Omental fat pad (tissue), 4 donors: Measurements from ENCODE around the gene HDX. TPM values are rescaled to one million over a fixed set of nuclear protein-coding genes. Genes with fewer than 3 reads are reported as not detected.
"Not testable (repeated sequence)": the region's sequence is repeated elsewhere in the genome, so short reads cannot be mapped to it uniquely, and the experiment has no call there.

Experiments
- ATAC-seq: fragments of 150-250 bp; one replicate; pipeline ENCODE4 v1.9.1; 2016; ENCODE audit warnings: mild to moderate bottlenecking, moderate library complexity; ENCODE audit not compliant: low FRiP score
- DNase-seq: peaks from one replicate; pipeline ENCODE4 v3.0.0-alpha.2; 2019; ENCODE audit warnings: low spot score
- CTCF ChIP-seq, 3 donors: fragments of 450-650 bp; IDR thresholded peaks; one replicate each; pipeline ENCODE4 v1.5.1; 2016 to 2017; ENCODE audit warnings: antibody characterized with exemption in 3 of 3, mild to moderate bottlenecking in 3 of 3, moderate library complexity in 2 of 3
- total RNA-seq, 4 donors: library from RNA; depleted of rRNA; stranded (reverse); fragments of >200 nt; gene quantifications; one replicate each; pipeline ENCODE4 v1.1.0, GENCODE V29; 2016

HDX gene
- 10 to 100 TPM in 2 of 4 donors, 1 to 10 TPM in 2; 5.3 to 13.2 (median 9.2) TPM for total RNA-seq

- no peak for TF ChIP-seq CTCF (IDR thresholded peaks at IDR 0.05)
Measured at GRCh38 chrX:84501798-84502628, at the start of gene HDX. TSS of gene HDX (minus strand) at chrX:84502453. CDS start at chrX:84475397, 27,056 bp downstream.

GRCh38 chrX:84541315-84541714 is 39.1 kb upstream of the HDX start:
- DNase-seq, ATAC-seq: not testable (repeated sequence)

More at GRCh38 chrX:84501798-84502628, at the start of gene HDX:
- ATAC-seq (peak; percentile 94), DNase-seq (peak; percentile 60)

GRCh38 chrX:84537627-84538026 is 35.4 kb upstream of the HDX start:
- not testable (repeated sequence) for ATAC-seq

GRCh38 chrX:84488426-84488825 is 13.8 kb downstream of the HDX start:
- ATAC-seq (no peak), DNase-seq (no peak)

More at GRCh38 chrX:84537627-84538026, 35.4 kb upstream of the HDX start:
- not testable (repeated sequence) for DNase-seq

GRCh38 chrX:84487365-84488353 is 14.6 kb downstream of the HDX start:
- ATAC-seq (no peak), DNase-seq (no peak)
- TF ChIP-seq CTCF (IDR thresholded peaks at IDR 0.05): no peak

More at GRCh38 chrX:84488426-84488825, 13.8 kb downstream of the HDX start:
- no peak for TF ChIP-seq CTCF (IDR thresholded peaks at IDR 0.05)

GRCh38 chrX:84479086-84479485 is 23.2 kb downstream of the HDX start:
- DNase-seq (no peak), ATAC-seq (no peak)
- no peak for TF ChIP-seq CTCF (IDR thresholded peaks at IDR 0.05)

- no peak for TF ChIP-seq CTCF (IDR thresholded peaks at IDR 0.05)
- DNase-seq (no peak), ATAC-seq (no peak)
Measured at GRCh38 chrX:84477114-84477513, 25.1 kb downstream of the HDX start.
